Colonic mucosa (tissue), 4 donors: ENCODE results near the gene RPUSD4. TPM values are rescaled to one million over a fixed set of nuclear protein-coding genes. Genes with fewer than 3 reads are reported as not detected.

Experiments
- DNase-seq: peaks from one replicate; pipeline ENCODE4 v3.0.0-alpha.2; 2020
- H3K27ac ChIP-seq: fragments of 200-600 bp; one replicate; pipeline ENCODE4 v1.8.0; 2021
- H3K27me3 ChIP-seq: fragments of 200-600 bp; one replicate; pipeline ENCODE4 v1.8.0; 2021
- H3K36me3 ChIP-seq: fragments of 200-600 bp; one replicate; pipeline ENCODE4 v1.8.0; 2021
- H3K4me1 ChIP-seq: fragments of 200-600 bp; one replicate; pipeline ENCODE4 v1.8.0; 2021; ENCODE audit warnings: mild to moderate bottlenecking
- H3K4me3 ChIP-seq: fragments of 200-600 bp; one replicate; pipeline ENCODE4 v1.8.0; 2021
- H3K9ac ChIP-seq, 2 donors: one replicate each; pipeline ENCODE4 v1.7.0; 2013; ENCODE audit warnings: control low read depth in 2 of 2, low read depth in 2 of 2, low read length in 2 of 2
- H3K9me3 ChIP-seq: fragments of 200-600 bp; one replicate; pipeline ENCODE4 v1.8.0; 2021
- intact Hi-C: fragments of 100-400 bp; cut with DNase I; formaldehyde crosslinking; loops from one replicate; pipeline ENCODE4 v1.14.1; 2022
- total RNA-seq, 2 donors: library from RNA; stranded (reverse); fragmentation: NEBNext Ultra II Directional in 1 of 2; extraction: Animal tissue kit (Norgen Biotek cat#: 25700) in 1 of 2; gene quantifications; one replicate each; pipeline ENCODE4 v1.2.1, GENCODE V29; 2021
- TF ChIP-seq, protein P1 (sequence below): fragments of 200-600 bp; IDR thresholded peaks from one replicate; pipeline ENCODE4 v1.8.0; 2022; ENCODE audit warnings: antibody characterized with exemption, mild to moderate bottlenecking
- donor health status: healthy.
- donor health status: DM: no; HTN: no; CAD: no.
- donor health status: DM: no; HTN: no; CAD: no.

RPUSD4 gene
- total RNA-seq, 2 donors from 2014 or later = 14.4 to 25.1 TPM

DNA sequence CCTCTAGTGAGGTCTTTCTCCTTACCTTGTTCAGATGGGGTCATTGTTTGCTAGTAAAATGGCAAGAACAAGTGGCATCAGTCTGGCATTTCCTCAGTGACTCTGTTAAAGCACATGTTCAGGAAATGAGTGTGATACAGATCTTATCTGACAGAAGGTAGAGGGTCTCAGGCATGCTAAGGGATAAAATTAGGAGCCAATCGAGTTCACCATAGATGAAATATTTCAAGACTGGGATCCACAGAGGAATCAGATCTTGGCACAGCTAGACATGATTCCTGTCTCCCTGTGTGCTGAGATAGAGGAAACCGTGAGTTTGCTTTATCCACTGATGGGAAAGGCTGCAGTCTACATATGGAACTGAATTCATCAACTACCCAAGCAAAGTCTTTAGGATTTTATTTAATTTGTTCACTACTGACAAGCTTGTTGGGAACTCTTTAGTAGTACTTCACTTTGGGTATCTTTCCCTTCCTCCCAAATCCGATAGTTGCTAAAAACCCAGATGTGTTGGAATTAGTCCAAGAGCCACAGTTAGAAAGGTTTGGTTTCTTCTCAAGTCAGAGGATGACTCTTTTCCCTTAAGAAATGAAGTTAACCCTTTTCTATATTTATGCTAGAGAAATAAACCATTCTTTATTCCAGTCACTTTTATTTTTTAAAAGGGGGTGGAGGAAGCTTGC lies 18.5 kb upstream of the RPUSD4 start:
- TF ChIP-seq, protein P1, sequence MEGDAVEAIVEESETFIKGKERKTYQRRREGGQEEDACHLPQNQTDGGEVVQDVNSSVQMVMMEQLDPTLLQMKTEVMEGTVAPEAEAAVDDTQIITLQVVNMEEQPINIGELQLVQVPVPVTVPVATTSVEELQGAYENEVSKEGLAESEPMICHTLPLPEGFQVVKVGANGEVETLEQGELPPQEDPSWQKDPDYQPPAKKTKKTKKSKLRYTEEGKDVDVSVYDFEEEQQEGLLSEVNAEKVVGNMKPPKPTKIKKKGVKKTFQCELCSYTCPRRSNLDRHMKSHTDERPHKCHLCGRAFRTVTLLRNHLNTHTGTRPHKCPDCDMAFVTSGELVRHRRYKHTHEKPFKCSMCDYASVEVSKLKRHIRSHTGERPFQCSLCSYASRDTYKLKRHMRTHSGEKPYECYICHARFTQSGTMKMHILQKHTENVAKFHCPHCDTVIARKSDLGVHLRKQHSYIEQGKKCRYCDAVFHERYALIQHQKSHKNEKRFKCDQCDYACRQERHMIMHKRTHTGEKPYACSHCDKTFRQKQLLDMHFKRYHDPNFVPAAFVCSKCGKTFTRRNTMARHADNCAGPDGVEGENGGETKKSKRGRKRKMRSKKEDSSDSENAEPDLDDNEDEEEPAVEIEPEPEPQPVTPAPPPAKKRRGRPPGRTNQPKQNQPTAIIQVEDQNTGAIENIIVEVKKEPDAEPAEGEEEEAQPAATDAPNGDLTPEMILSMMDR = no peak
- intact Hi-C loops = no loop called here
- no peak for DNase-seq

DNA sequence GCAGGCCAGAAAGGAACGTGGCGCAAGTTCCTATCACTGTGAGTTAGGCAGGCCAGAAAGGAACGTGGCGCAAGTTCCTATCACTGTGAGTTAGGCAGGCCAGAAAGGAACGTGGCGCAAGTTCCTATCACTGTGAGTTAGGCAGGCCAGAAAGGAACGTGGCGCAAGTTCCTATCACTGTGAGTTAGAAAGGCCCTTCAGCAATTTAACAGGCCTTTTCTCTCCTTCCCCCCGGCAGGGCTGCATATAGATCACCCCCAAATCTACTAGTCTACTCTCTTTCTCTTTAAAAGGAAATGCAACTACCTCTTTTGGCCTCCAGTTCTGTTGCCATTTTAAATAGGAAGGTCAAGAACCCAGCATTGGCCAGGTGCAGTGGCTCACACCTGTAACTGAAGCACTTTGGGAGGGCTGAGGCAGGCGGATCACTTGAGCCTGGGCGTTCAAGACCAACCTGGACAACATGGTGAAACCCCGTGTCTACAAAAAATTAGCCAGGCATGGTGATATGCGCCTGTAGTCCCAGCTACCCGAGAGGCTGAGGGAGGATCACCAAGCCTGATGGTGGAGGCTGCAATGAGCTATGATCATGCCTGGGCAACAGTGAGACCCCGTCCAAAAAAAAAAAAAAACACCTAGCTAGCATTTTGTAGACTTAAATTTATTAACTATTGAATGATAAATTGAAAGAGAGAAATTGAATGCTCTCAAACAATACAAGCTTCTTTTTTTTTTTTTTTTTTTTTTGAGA lies 15.1 kb upstream of the RPUSD4 start:
- TF ChIP-seq, protein P1 = no peak
- H3K9me3 ChIP-seq = no peaks in the 10 kb centered on the region
- DNase-seq = no peak
- H3K36me3 ChIP-seq = no peaks in the 10 kb centered on the region
- no peaks in the 10 kb centered on the region for H3K27me3 ChIP-seq
- no peak overlapping the region for H3K4me3 ChIP-seq
- H3K4me1 ChIP-seq = no peaks in the 10 kb centered on the region
- H3K9ac ChIP-seq = no peak overlapping the region
- intact Hi-C loops = no loop called here
- no peak overlapping the region for H3K27ac ChIP-seq

More for the DNA sequence above, 18.5 kb upstream of the RPUSD4 start:
- Histone ChIP-seq H3K27ac (no peak overlapping the region), H3K27me3 (no peaks in the 10 kb centered on the region), H3K36me3 (no peaks in the 10 kb centered on the region), H3K9me3 (no peaks in the 10 kb centered on the region), H3K9ac (no peak overlapping the region), H3K4me3 (no peak overlapping the region), H3K4me1 (no peaks in the 10 kb centered on the region)

DNA sequence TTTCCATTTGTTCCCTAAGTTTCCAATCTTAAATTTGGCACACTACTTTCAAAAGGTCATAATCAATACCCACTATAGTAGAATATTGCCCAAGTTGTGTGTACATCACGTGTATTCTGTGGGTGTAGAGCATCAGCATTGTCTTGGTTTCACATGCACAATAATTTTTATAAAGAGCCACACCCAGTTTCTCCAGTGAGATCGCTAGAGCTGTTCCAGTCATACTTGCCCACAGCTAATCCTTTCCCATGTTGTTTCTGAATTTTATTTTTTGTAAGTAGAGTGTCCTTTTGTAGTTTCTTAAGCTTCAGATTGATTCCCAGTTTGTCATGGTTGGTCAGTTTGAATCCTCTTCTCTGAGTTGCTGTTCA lies 13.8 kb upstream of the RPUSD4 start:
- intact Hi-C loops = no loop called here
- no peak overlapping the region for H3K4me3 ChIP-seq

DNA sequence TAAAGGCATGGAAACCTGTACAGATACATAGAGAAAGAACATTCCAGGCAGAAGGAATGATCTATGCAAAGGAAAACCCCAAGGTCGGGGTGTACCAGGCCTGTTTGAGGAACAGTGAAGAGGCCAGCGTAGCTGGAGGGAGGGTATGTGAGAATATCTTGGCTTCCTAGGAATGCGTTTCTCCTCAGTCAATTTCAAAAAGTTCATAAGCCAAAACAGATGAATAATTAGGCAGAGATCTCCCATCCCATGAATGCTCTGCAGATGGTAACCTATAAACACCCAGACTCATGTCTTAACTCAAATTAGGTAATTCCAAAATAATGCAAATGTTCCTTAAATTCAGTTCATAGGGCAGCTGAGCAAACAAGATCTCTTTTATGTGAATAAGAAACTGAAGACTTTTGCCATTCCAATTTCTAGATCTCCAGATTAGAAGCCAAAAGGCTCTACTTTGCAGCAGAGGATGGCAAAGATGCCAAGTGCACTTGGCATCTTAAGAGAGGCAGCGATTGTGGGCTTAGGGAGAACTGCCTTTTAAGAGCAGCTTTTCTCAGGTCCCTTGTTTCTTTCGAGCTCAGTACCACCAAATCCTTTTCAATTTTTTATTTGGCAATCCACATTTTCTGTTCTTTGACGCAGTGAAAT lies 13.3 kb upstream of the RPUSD4 start:
- Histone ChIP-seq H3K9me3 (no peaks in the 10 kb centered on the region), H3K4me1 (no peaks in the 10 kb centered on the region), H3K4me3 (no peak overlapping the region), H3K9ac (no peak overlapping the region), H3K36me3 (no peaks in the 10 kb centered on the region), H3K27ac (no peak overlapping the region), H3K27me3 (no peaks in the 10 kb centered on the region)
- TF ChIP-seq, protein P1 = no peak
- intact Hi-C loops = no loop called here
- no peak for DNase-seq

More for the DNA sequence above, 13.8 kb upstream of the RPUSD4 start:
- Histone ChIP-seq H3K36me3 (no peaks in the 10 kb centered on the region), H3K4me1 (no peaks in the 10 kb centered on the region), H3K27me3 (no peaks in the 10 kb centered on the region), H3K9me3 (no peaks in the 10 kb centered on the region), H3K9ac (no peak overlapping the region), H3K27ac (no peak overlapping the region)
- no peak for DNase-seq
- TF ChIP-seq, protein P1 = no peak

DNA sequence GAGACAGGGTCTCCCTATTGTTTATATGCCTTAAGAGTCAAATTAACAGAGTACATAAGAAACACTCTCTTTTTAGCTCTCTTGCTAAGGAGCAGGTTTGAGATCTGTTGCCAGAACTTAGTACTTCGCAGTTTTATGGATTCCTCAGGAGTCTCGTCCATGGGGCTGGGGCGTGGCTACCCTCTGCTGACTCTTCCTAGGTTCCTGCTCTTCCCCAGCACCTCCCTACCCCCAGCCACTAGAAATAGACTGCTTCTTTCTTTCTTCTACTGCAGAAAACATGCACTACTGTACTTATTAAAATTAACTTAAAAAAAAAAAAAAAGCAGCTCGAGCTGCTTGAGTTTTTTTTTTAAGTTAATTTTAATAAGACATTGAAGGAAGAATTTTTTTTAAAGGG lies 8.1 kb upstream of the RPUSD4 start:
- intact Hi-C loops = no loop called here
- H3K4me1 ChIP-seq = no peaks in the 10 kb centered on the region

More for the DNA sequence above, 8.1 kb upstream of the RPUSD4 start:
- H3K9ac ChIP-seq = peak overlapping the region in 1 of 2 donors; percentile 26
- H3K27me3 ChIP-seq = no peaks in the 10 kb centered on the region
- H3K27ac ChIP-seq = no peak overlapping the region
- peak; percentile 54 for DNase-seq
- no peak overlapping the region for H3K4me3 ChIP-seq
- H3K36me3 ChIP-seq = no peaks in the 10 kb centered on the region
- no peaks in the 10 kb centered on the region for H3K9me3 ChIP-seq
- TF ChIP-seq, protein P1 = no peak
